ENCODE data around the gene CENPO.

The CENPO gene

GRCh38 chr2:24792874-24793760, at the start of gene CENPO, which contains the start of gene PTRHD1:
TSS of gene CENPO (plus strand) at chr2:24793425. CDS start at chr2:24793920, 495 bp downstream.
TSS of gene PTRHD1 (minus strand) at chr2:24793391. CDS start at chr2:24793377, 14 bp downstream.
- DNase-seq (ENCODE audit: low read depth) = peak; percentile 93

- no peak for DNase-seq (ENCODE audit: low read depth)
These were observed 49.3 kb upstream of the CENPO start for GRCh38 chr2:24743924-24744323.

- no peak for DNase-seq (ENCODE audit: low read depth)
These were observed 48.9 kb upstream of the CENPO start for GRCh38 chr2:24744356-24744755.

GRCh38 chr2:24745825-24746224, 47.4 kb upstream of the CENPO start:
- no peak for DNase-seq (ENCODE audit: low read depth)

- DNase-seq (ENCODE audit: low read depth) = no peak
These were observed 45.9 kb upstream of the CENPO start for GRCh38 chr2:24747299-24747698.

GRCh38 chr2:24749069-24749691, 44.0 kb upstream of the CENPO start:
- DNase-seq (ENCODE audit: low read depth) = no peak

GRCh38 chr2:24754985-24755705, 38.1 kb upstream of the CENPO start:
- DNase-seq (ENCODE audit: low read depth) = no peak

GRCh38 chr2:24756789-24757188, 36.4 kb upstream of the CENPO start:
- DNase-seq (ENCODE audit: low read depth) = no peak

- DNase-seq (ENCODE audit: low read depth) = no peak
These were observed 31.4 kb upstream of the CENPO start for GRCh38 chr2:24761866-24762265.

- no peak for DNase-seq (ENCODE audit: low read depth)
These were observed 30.7 kb upstream of the CENPO start for GRCh38 chr2:24762518-24762917.

GRCh38 chr2:24763843-24764242, 29.4 kb upstream of the CENPO start:
- DNase-seq (ENCODE audit: low read depth) = no peak

- DNase-seq (ENCODE audit: low read depth) = no peak
These were observed 26.6 kb upstream of the CENPO start for GRCh38 chr2:24766609-24767008.

- no peak for DNase-seq (ENCODE audit: low read depth)
These were observed 25.2 kb upstream of the CENPO start for GRCh38 chr2:24768013-24768412.

GRCh38 chr2:24768601-24769000, 24.6 kb upstream of the CENPO start:
- no peak for DNase-seq (ENCODE audit: low read depth)

- DNase-seq (ENCODE audit: low read depth) = no peak
These were observed 22.2 kb upstream of the CENPO start for GRCh38 chr2:24771061-24771460.

GRCh38 chr2:24771764-24772586, 21.2 kb upstream of the CENPO start:
- DNase-seq (ENCODE audit: low read depth) = no peak

- DNase-seq (ENCODE audit: low read depth) = no peak
These were observed 18.9 kb upstream of the CENPO start for GRCh38 chr2:24774373-24774772.

GRCh38 chr2:24779116-24779515, 14.1 kb upstream of the CENPO start:
- no peak for DNase-seq (ENCODE audit: low read depth)

GRCh38 chr2:24783641-24784040, 9.6 kb upstream of the CENPO start:
- no peak for DNase-seq (ENCODE audit: low read depth)

GRCh38 chr2:24785671-24786321, 7.4 kb upstream of the CENPO start:
- DNase-seq (ENCODE audit: low read depth) = no peak

GRCh38 chr2:24787532-24787931, 5.7 kb upstream of the CENPO start:
- no peak for DNase-seq (ENCODE audit: low read depth)

All from HS-27A (cell line).